HepG2 (cell line): ENCODE data around the gene CAMTA1. TPM values are rescaled to one million over a fixed set of nuclear protein-coding genes. Genes with fewer than 3 reads are reported as not detected.
A peak's percentile ranks its signal among the peaks of the same experiment; 100 is the strongest.

Source experiments
- AHR ChIP-seq: IDR thresholded peaks from 2 replicates; pipeline ENCODE4 v1.6.1; 2018; ENCODE audit warnings: missing genetic modification reagents, missing compliant biosample characterization
- ATF7 ChIP-seq, 2 experiments: fragments of 450-650 bp in 1 of 2; sonication (generic) in 1 of 2; formaldehyde crosslinking in 1 of 2; IDR thresholded peaks; 2 replicates each; pipeline versions ENCODE4 v1.4.0 to v1.6.1; 2016 to 2020; ENCODE audit warnings: antibody characterized with exemption in 1 of 2, mild to moderate bottlenecking in 1 of 2, missing genetic modification reagents in 1 of 2
- FOXC1 ChIP-seq: sonication (generic); formaldehyde crosslinking; IDR thresholded peaks from 2 replicates; pipeline ENCODE4 v1.8.0; 2022; ENCODE audit warnings: mild to moderate bottlenecking, missing genetic modification reagents, borderline replicate concordance
- KAT8 ChIP-seq: IDR thresholded peaks from 2 replicates; pipeline ENCODE4 v1.6.1; 2016; ENCODE audit warnings: missing genetic modification reagents, missing compliant biosample characterization
- PAXIP1 ChIP-seq: sonication (generic); formaldehyde crosslinking; conservative IDR thresholded peaks from 2 replicates; pipeline ENCODE4 v1.4.0; 2020; ENCODE audit warnings: mild to moderate bottlenecking, missing genetic modification reagents, moderate library complexity
- PCBP2 ChIP-seq: fragments of 200-400 bp; formaldehyde crosslinking; optimal IDR thresholded peaks from 2 replicates; pipeline ENCODE3; 2018; ENCODE audit warnings: low read length, low read depth; ENCODE audit not compliant: poor library complexity, severe bottlenecking
- RARA ChIP-seq: IDR thresholded peaks from 2 replicates; pipeline ENCODE4 v1.6.1; 2016; ENCODE audit warnings: missing genetic modification reagents, missing compliant biosample characterization
- RORA ChIP-seq: sonication (generic); formaldehyde crosslinking; IDR thresholded peaks from 2 replicates; pipeline ENCODE4 v1.5.0; 2020; ENCODE audit warnings: mild to moderate bottlenecking, missing genetic modification reagents, moderate library complexity
- SRY ChIP-seq: sonication (generic); formaldehyde crosslinking; IDR thresholded peaks from 2 replicates; pipeline ENCODE4 v1.8.0; 2022; ENCODE audit warnings: mild to moderate bottlenecking, missing genetic modification reagents
- TBL1XR1 ChIP-seq: fragments of 150-350 bp; IDR thresholded peaks from 2 replicates; pipeline ENCODE4 v1.6.1; 2014; ENCODE audit warnings: borderline replicate concordance, low read length; ENCODE audit not compliant: partially characterized antibody
- ZKSCAN5 ChIP-seq: sonication (generic); formaldehyde crosslinking; IDR thresholded peaks from 2 replicates; pipeline ENCODE4 v1.5.1; 2020; ENCODE audit warnings: mild to moderate bottlenecking, missing genetic modification reagents
- ZNF24 ChIP-seq: fragments of 450-650 bp; IDR thresholded peaks from 2 replicates; pipeline ENCODE4 v1.6.1; 2017; ENCODE audit warnings: antibody characterized with exemption, mild to moderate bottlenecking
- ZNF256 ChIP-seq: sonication (generic); formaldehyde crosslinking; conservative IDR thresholded peaks from 2 replicates; pipeline ENCODE4 v1.4.0; 2020; ENCODE audit warnings: missing genetic modification reagents
- ZNF451 ChIP-seq: sonication (generic); formaldehyde crosslinking; IDR thresholded peaks from 2 replicates; pipeline ENCODE4 v1.5.0; 2020; ENCODE audit warnings: mild to moderate bottlenecking, missing genetic modification reagents
- ZNF530 ChIP-seq: sonication (generic); formaldehyde crosslinking; IDR thresholded peaks from 2 replicates; pipeline ENCODE4 v1.5.0; 2020; ENCODE audit warnings: low read depth, mild to moderate bottlenecking, missing genetic modification reagents
- ZNF556 ChIP-seq: sonication (generic); formaldehyde crosslinking; IDR thresholded peaks from 2 replicates; pipeline ENCODE4 v1.4.0; 2020; ENCODE audit warnings: mild to moderate bottlenecking, missing genetic modification reagents, borderline replicate concordance
- ZNF570 ChIP-seq: sonication (generic); formaldehyde crosslinking; IDR thresholded peaks from 2 replicates; pipeline ENCODE4 v1.4.0; 2020; ENCODE audit warnings: mild to moderate bottlenecking, missing genetic modification reagents, borderline replicate concordance
- ZNF614 ChIP-seq: IDR thresholded peaks from 2 replicates; pipeline ENCODE4 v1.6.1; 2018; ENCODE audit warnings: missing biosample characterization, missing genetic modification reagents, inconsistent platforms, borderline replicate concordance
- ZNF616 ChIP-seq: sonication (generic); formaldehyde crosslinking; IDR thresholded peaks from 2 replicates; pipeline ENCODE4 v1.5.0; 2020; ENCODE audit warnings: low read depth, mild to moderate bottlenecking, missing genetic modification reagents
- polyA plus RNA-seq, 8 experiments: library from polyadenylated mRNA; depleted of rRNA in 3 of 8; stranded (reverse) in 7 of 8; unstranded in 1 of 8; fragments of >200 nt; fragmentation: Illumina TruSeq in 4 of 8; extraction: Trizol in 4 of 8; gene quantifications; 2 replicates each; pipeline versions ENCODE4 v1.2.1 to v1.2.3, GENCODE V29; 2011 to 2016; ENCODE audit warnings: low read depth in 4 of 8, missing spikeins in 1 of 8, mixed read lengths in 1 of 8; ENCODE audit not compliant: insufficient read depth in 1 of 8
- total RNA-seq, 5 experiments: library from RNA; depleted of rRNA; stranded (reverse); fragments of >200 nt; fragmentation: Illumina TruSeq; extraction: Trizol; gene quantifications; 2 replicates each; pipeline ENCODE4 v1.2.3, GENCODE V29; 2016; ENCODE audit warnings: low read depth in 1 of 5
- TF ChIP-seq, protein P1 (sequence below): sonication (generic); formaldehyde crosslinking; IDR thresholded peaks from 2 replicates; pipeline ENCODE4 v1.8.1; 2023; ENCODE audit warnings: missing genetic modification reagents, inconsistent platforms, borderline replicate concordance
- TF ChIP-seq, protein P2 (sequence below): sonication (generic); formaldehyde crosslinking; IDR thresholded peaks from 2 replicates; pipeline ENCODE4 v1.8.0; 2022; ENCODE audit warnings: mild to moderate bottlenecking, missing genetic modification reagents; ENCODE audit not compliant: insufficient replicate concordance

The CAMTA1 gene
- total and polyA plus RNA-seq, 2 of the 13 experiments (the other 11 are each of a cell fraction or from before 2014, with no cell fraction given), result 25.0 to 36.4 TPM

DNA sequence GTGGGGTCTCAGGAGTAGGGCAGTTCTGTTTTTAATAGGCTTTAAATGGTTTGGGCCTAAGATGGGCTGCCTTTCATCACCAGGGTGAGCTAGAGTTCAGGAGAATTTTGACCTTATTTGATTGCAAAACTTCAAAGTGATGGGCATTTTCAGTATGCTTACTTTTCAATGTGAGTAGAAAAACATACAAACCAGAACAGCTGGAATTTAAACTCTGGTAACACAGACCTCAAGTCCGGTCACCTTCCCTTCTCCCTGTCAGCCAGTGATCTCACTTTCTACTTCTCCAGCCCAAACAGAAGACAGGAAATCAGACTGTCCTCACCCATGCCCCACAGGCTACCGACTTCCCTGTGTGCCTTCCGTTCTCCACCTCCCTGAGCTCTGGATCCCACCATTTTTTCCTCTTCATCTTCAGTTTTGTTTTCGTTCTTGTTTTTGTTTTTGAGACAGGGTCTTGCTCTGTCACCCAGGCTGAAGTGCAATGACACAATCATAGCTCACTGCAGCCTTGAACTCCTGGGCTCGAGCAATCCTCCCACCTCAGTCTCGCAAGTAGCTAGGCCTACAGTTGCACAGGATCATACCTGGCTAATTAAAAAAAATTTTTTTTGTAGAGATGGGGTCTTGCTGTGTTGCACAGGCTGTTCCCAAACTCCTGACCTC lies 374.0 kb downstream of the CAMTA1 start (continued):
- TF ChIP-seq SRY (no peak), ZNF616 (CRISPR knock-in tag) (no peak), ZNF614 (CRISPR knock-in tag) (no peak), ZNF556 (CRISPR knock-in tag) (0 out of 2 replicates have a peak, but pooled peaks have one; percentile 28), ZNF24 (no peak), PAXIP1 (CRISPR knock-in tag) (peak; percentile 36), RORA (CRISPR knock-in tag) (no peak), ZKSCAN5 (CRISPR knock-in tag) (no peak), KAT8 (CRISPR knock-in tag) (no peak), PCBP2 (no peak), ZNF570 (no peak), ZNF256 (CRISPR knock-in tag) (no peak), RARA (peak; percentile 80), AHR (no peak), TBL1XR1 (no peak), ZNF451 (CRISPR knock-in tag) (no peak), FOXC1 (no peak), ZNF530 (CRISPR knock-in tag) (no peak), ATF7 (IDR thresholded peaks at IDR 0.05) (peak; percentile 60; the same call in 1 of the 2 replicates), ATF7 (CRISPR knock-in tag; IDR thresholded peaks at IDR 0.05) (no peak)
- TF ChIP-seq, protein P1, sequence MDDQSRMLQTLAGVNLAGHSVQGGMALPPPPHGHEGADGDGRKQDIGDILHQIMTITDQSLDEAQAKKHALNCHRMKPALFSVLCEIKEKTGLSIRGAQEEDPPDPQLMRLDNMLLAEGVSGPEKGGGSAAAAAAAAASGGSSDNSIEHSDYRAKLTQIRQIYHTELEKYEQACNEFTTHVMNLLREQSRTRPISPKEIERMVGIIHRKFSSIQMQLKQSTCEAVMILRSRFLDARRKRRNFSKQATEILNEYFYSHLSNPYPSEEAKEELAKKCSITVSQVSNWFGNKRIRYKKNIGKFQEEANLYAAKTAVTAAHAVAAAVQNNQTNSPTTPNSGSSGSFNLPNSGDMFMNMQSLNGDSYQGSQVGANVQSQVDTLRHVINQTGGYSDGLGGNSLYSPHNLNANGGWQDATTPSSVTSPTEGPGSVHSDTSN (CRISPR knock-in tag), result no peak
- TF ChIP-seq, protein P2, sequence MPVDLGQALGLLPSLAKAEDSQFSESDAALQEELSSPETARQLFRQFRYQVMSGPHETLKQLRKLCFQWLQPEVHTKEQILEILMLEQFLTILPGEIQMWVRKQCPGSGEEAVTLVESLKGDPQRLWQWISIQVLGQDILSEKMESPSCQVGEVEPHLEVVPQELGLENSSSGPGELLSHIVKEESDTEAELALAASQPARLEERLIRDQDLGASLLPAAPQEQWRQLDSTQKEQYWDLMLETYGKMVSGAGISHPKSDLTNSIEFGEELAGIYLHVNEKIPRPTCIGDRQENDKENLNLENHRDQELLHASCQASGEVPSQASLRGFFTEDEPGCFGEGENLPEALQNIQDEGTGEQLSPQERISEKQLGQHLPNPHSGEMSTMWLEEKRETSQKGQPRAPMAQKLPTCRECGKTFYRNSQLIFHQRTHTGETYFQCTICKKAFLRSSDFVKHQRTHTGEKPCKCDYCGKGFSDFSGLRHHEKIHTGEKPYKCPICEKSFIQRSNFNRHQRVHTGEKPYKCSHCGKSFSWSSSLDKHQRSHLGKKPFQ (CRISPR knock-in tag), result no peak
